IMR-90 (cell line): ENCODE measurements around the gene MEF2A. TPM values are rescaled to one million over a fixed set of nuclear protein-coding genes. Genes with fewer than 3 reads are reported as not detected.

Source experiments
- ATAC-seq: fragments of 200-7000 bp; cut with Tn5 transposase; 2 replicates; pipeline ENCODE4 v1.9.1; 2020; ENCODE audit warnings: low read depth, mild to moderate bottlenecking, moderate library complexity
- BruUV-seq: library from RNA; stranded (reverse); fragments of 400-500 nt; replicated peaks from 2 replicates; lab custom pipeline; 2021; lab: Mats Ljungman, UMichigan
- CTCF ChIA-PET: fragments of 300-600 bp; formaldehyde crosslinking; extraction: SDS; loops from one replicate; lab custom pipeline; 2021; ENCODE audit warnings: antibody characterized with exemption; lab: Yijun Ruan, JAX
- POLR2A ChIA-PET: fragments of 300-600 bp; sonication (Branson Sonifier 250); formaldehyde crosslinking; loops from one replicate; lab custom pipeline; 2022; ENCODE audit warnings: antibody characterized with exemption; ENCODE audit not compliant: unreplicated experiment; lab: Charles Lee
- DNase-seq: peaks from one replicate; pipeline ENCODE4 v3.0.0; 2013
- H2AFZ ChIP-seq: replicated peaks from 2 replicates; pipeline ENCODE3; 2013; ENCODE audit warnings: low read length, mild to moderate bottlenecking; ENCODE audit not compliant: poor library complexity
- H2AK5ac ChIP-seq: 2 replicates; pipeline ENCODE4 v1.6.1; 2013; ENCODE audit warnings: low read depth, low read length, inconsistent platforms
- H2AK9ac ChIP-seq: replicated peaks from 2 replicates; pipeline ENCODE3; 2013; ENCODE audit warnings: mild to moderate bottlenecking, low read depth, low read length, moderate library complexity; ENCODE audit not compliant: poor library complexity
- H2BK120ac ChIP-seq: 2 replicates; pipeline ENCODE4 v1.6.1; 2013; ENCODE audit warnings: low read depth, low read length, inconsistent platforms
- H2BK15ac ChIP-seq: 3 replicates; pipeline ENCODE4 v1.6.1; 2013; ENCODE audit warnings: low read depth, low read length, inconsistent platforms
- H2BK20ac ChIP-seq: 2 replicates; pipeline ENCODE4 v1.6.1; 2013; ENCODE audit warnings: low read depth, mild to moderate bottlenecking, inconsistent platforms, low read length, moderate library complexity
- H2BK5ac ChIP-seq: 2 replicates; pipeline ENCODE4 v1.6.1; 2013; ENCODE audit warnings: mild to moderate bottlenecking, low read depth, low read length, inconsistent platforms; ENCODE audit not compliant: poor library complexity, severe bottlenecking
- H3K14ac ChIP-seq: replicated peaks from 2 replicates; pipeline ENCODE4 v1.6.1; 2013; ENCODE audit warnings: low read depth, low read length, inconsistent platforms
- H3K18ac ChIP-seq: 2 replicates; pipeline ENCODE4 v1.6.1; 2013; ENCODE audit warnings: low read depth, low read length, control low read depth
- H3K23ac ChIP-seq: 2 replicates; pipeline ENCODE4 v1.6.1; 2013; ENCODE audit warnings: low read depth, low read length, inconsistent platforms
- H3K27ac ChIP-seq: 2 replicates; pipeline ENCODE4 v1.5.1; 2013; ENCODE audit warnings: mild to moderate bottlenecking, control low read depth, low read length; ENCODE audit not compliant: insufficient read depth
- H3K27me3 ChIP-seq: 2 replicates; pipeline ENCODE4 v1.6.1; 2013; ENCODE audit warnings: low read length; ENCODE audit not compliant: control insufficient read depth, insufficient read depth
- H3K36me3 ChIP-seq: 2 replicates; pipeline ENCODE4 v1.6.1; 2013; ENCODE audit warnings: low read length, mixed read lengths; ENCODE audit not compliant: control insufficient read depth, insufficient read depth
- H3K4ac ChIP-seq: 2 replicates; pipeline ENCODE4 v1.6.1; 2013; ENCODE audit warnings: low read depth, low read length, inconsistent platforms
- H3K4me1 ChIP-seq: 2 replicates; pipeline ENCODE4 v1.6.1; 2013; ENCODE audit warnings: low read length, mixed read lengths; ENCODE audit not compliant: control insufficient read depth, insufficient read depth
- H3K4me2 ChIP-seq: 2 replicates; pipeline ENCODE4 v1.6.1; 2013; ENCODE audit warnings: low read depth, mild to moderate bottlenecking, control low read depth, low read length, moderate library complexity
- H3K4me3 ChIP-seq: 2 replicates; pipeline ENCODE4 v1.5.1; 2013; ENCODE audit warnings: low read depth, mild to moderate bottlenecking, control low read depth, low read length, moderate library complexity; ENCODE audit not compliant: insufficient read depth
- H3K56ac ChIP-seq: 2 replicates; pipeline ENCODE4 v1.6.1; 2013; ENCODE audit warnings: low read length, inconsistent platforms; ENCODE audit not compliant: insufficient read depth; ENCODE audit errors: extremely low read depth
- H3K79me1 ChIP-seq, 2 experiments: 2 replicates each; pipeline ENCODE4 v1.6.1; 2013; ENCODE audit warnings: low read length in 2 of 2, inconsistent platforms in 1 of 2, low read depth in 1 of 2
- H3K9ac ChIP-seq: 2 replicates; pipeline ENCODE4 v1.6.1; 2013; ENCODE audit warnings: low read depth, low read length, control low read depth
- H3K9me1 ChIP-seq: 2 replicates; pipeline ENCODE4 v1.6.1; 2013; ENCODE audit warnings: low read length, inconsistent platforms; ENCODE audit not compliant: insufficient read depth
- H3K9me3 ChIP-seq: 2 replicates; pipeline ENCODE4 v1.6.1; 2013; ENCODE audit warnings: low read length; ENCODE audit not compliant: control insufficient read depth, insufficient read depth
- H4K20me1 ChIP-seq: 2 replicates; pipeline ENCODE4 v1.6.1; 2013; ENCODE audit warnings: low read length, inconsistent platforms; ENCODE audit not compliant: insufficient read depth
- H4K5ac ChIP-seq: 2 replicates; pipeline ENCODE4 v1.6.1; 2013; ENCODE audit warnings: mild to moderate bottlenecking, low read depth, low read length, control low read depth
- H4K8ac ChIP-seq, 2 experiments: 2 replicates each; pipeline ENCODE4 v1.6.1; 2013; ENCODE audit warnings: low read depth in 2 of 2, low read length in 2 of 2, control low read depth in 1 of 2, inconsistent platforms in 1 of 2
- H4K91ac ChIP-seq: 2 replicates; pipeline ENCODE4 v1.6.1; 2013; ENCODE audit warnings: low read depth, low read length, inconsistent platforms; ENCODE audit not compliant: insufficient read depth
- BHLHE40 ChIP-seq: fragments of 150-350 bp; IDR thresholded peaks from 2 replicates; pipeline ENCODE4 v1.6.1; 2016; ENCODE audit warnings: mild to moderate bottlenecking, low read depth, low read length
- CEBPB ChIP-seq: IDR thresholded peaks from 2 replicates; pipeline ENCODE4 v1.6.1; 2012; ENCODE audit warnings: low read depth, low read length, improper control_type of control experiment
- POLR2A ChIP-seq: IDR thresholded peaks from 2 replicates; pipeline ENCODE4 v1.6.1; 2012; ENCODE audit warnings: mild to moderate bottlenecking, low read depth, low read length
- SMC3 ChIP-seq: fragments of 150-350 bp; IDR thresholded peaks from 2 replicates; pipeline ENCODE4 v1.6.1; 2016; ENCODE audit warnings: low read depth, mild to moderate bottlenecking, antibody characterized with exemption, low read length, moderate library complexity
- WGBS, 2 experiments: methylation state at CpG; one replicate each; pipeline versions ENCODE4 v1.1.5 to v1.1.7; 2013; ENCODE audit warnings: missing lambda C conversion rate in 2 of 2; ENCODE audit not compliant: insufficient read length in 1 of 2; ENCODE audit errors: extremely low coverage in 2 of 2; 5-methylcytosine and 5-hydroxymethylcytosine counted together
- dilution Hi-C: fragments of 300-500 bp; cut with HindIII; formaldehyde crosslinking; loops from one replicate; pipeline ENCODE4 v1.14.3; 2018; ENCODE audit warnings: low sequenced_read_pairs; ENCODE audit not compliant: unreplicated experiment
- in situ Hi-C: fragments of 300-500 bp; cut with MboI; formaldehyde crosslinking; loops from 3 replicates; pipeline ENCODE4 v1.14.3; 2019; ENCODE audit warnings: low sequenced_read_pairs, inconsistent platforms, mixed read lengths
- intact Hi-C: fragments of 100-400 bp; cut with micrococcal nuclease; formaldehyde crosslinking; loops from 2 replicates; pipeline ENCODE4 v1.10.0; 2022
- polyA plus RNA-seq, 3 experiments: library from polyadenylated mRNA; depleted of rRNA; stranded (reverse); fragments of >200 nt; gene quantifications; 2 replicates each; pipeline ENCODE4 v1.2.3, GENCODE V29; 2012; ENCODE audit warnings: low replicate concordance in 1 of 3
- total RNA-seq: library from RNA; depleted of rRNA; stranded (reverse); fragments of >200 nt; gene quantifications from 2 replicates; pipeline ENCODE4 v1.2.3, GENCODE V29; 2012

The MEF2A gene
- total and polyA plus RNA-seq, 2 of the 4 experiments (the other 2 are of a cell fraction): 16.1 to 16.7 TPM

- Histone ChIP-seq H3K79me1 (peaks cover 10 to 33% of the 10 kb centered on the region in 2 experiments), H3K4me1 (peaks cover 3% of the 10 kb centered on the region; the same call in 1 of the 2 replicates), H4K5ac (no peak overlapping the region), H2BK20ac (no peak overlapping the region), H3K14ac (no peak overlapping the region), H2BK15ac (no peak overlapping the region), H2BK120ac (no peak overlapping the region), H2BK5ac (no peak overlapping the region), H4K20me1 (0 out of 2 replicates have a peak, but pooled peaks cover 5% of the 10 kb centered on the region), H3K9me3 (peaks cover 3% of the 10 kb centered on the region; the same call in 1 of the 2 replicates), H3K23ac (no peak overlapping the region), H3K27me3 (no peaks in the 10 kb centered on the region), H4K91ac (no peak overlapping the region), H3K4ac (no peak overlapping the region), H3K27ac (no peak overlapping the region), H3K9me1 (no peaks in the 10 kb centered on the region), H3K4me2 (no peak overlapping the region), H3K56ac (no peak overlapping the region), H4K8ac (no peak overlapping the region), H3K36me3 (peaks cover 6% of the 10 kb centered on the region), H2AFZ (no peak overlapping the region), H3K4me3 (no peak overlapping the region), H2AK5ac (no peak overlapping the region), H3K18ac (no peak overlapping the region), H2AK9ac (no peak overlapping the region), H3K9ac (no peak overlapping the region)
- intact Hi-C loops: loop anchor here (10.0 kb wide), 1 partner anchor 59 kb away; no protein-coding TSS in a partner anchor
- ATAC-seq (no peak), DNase-seq (no peak)
- dilution Hi-C loops: no loop called here
- TF ChIP-seq SMC3: no peak
- TF ChIP-seq CEBPB: no peak
- TF ChIP-seq BHLHE40: no peak
- TF ChIP-seq POLR2A: no peak
- in situ Hi-C loops: no loop called here
- BruUV-seq: no TSS peak
- WGBS, 2 experiments: no CpG with 5 or more reads among the region's 2 CpGs
- ChIA-PET CTCF (interaction anchor here (0.6 kb wide), 1 partner anchor 17 kb away, joined by 3 read pairs; no protein-coding TSS in a partner anchor), POLR2A (no interaction called here)
Measured at GRCh38 chr15:99633655-99634054, 67.9 kb downstream of the MEF2A start.
